ENCODE results near the gene SFTPA1. TPM values are rescaled to one million over a fixed set of nuclear protein-coding genes. Genes with fewer than 3 reads are reported as not detected.
"Not testable (repeated sequence)": the region's sequence is repeated elsewhere in the genome, so short reads cannot be mapped to it uniquely, and the experiment has no call there.

SFTPA1 gene
- total RNA-seq, 1 experiment from 2014 or later, result not detected

- no peak for DNase-seq
- no peak overlapping the region for H3K4me3 Mint-ChIP-seq
- H3K23me2 ChIP-seq (ENCODE audit: insufficient read length, low read depth, low read length, poor library complexity, severe bottlenecking), result no peaks in the 10 kb centered on the region
- H3K18ac ChIP-seq (ENCODE audit: insufficient read length, low read depth, low read length), result no peak overlapping the region
- H3K27me3 Mint-ChIP-seq (ENCODE audit: low read depth), result peaks cover 8% of the 10 kb centered on the region
- no peak overlapping the region for H3K27ac Mint-ChIP-seq
- peaks cover 13 to 17% of the 10 kb centered on the region in 2 experiments for H3K4me1 Mint-ChIP-seq
- H4K91ac ChIP-seq (ENCODE audit: insufficient read length, low read depth, low read length), result no peak overlapping the region
- TF ChIP-seq CTCF (conservative IDR thresholded peaks at IDR 0.05), result no peak
- H4K5ac ChIP-seq (ENCODE audit: insufficient read length, low read depth, low read length), result no peak overlapping the region
- no peak overlapping the region for H3T11ph ChIP-seq (ENCODE audit: low read length)
- H2AK5ac ChIP-seq (ENCODE audit: insufficient read length, low read length), result no peak overlapping the region
- H3K27ac ChIP-seq (ENCODE audit: insufficient read length, low read depth, low read length), result no peak overlapping the region
- no peak overlapping the region for H2BK12ac ChIP-seq (ENCODE audit: insufficient read length, low read depth, low read length)
- H3K9ac ChIP-seq (ENCODE audit: extremely low read depth, insufficient read length, low read length), result no peak overlapping the region
- H3K79me2 ChIP-seq (ENCODE audit: insufficient read depth, low read length), result no peaks in the 10 kb centered on the region
- H4K20me1 ChIP-seq (ENCODE audit: control insufficient read depth, insufficient read depth, insufficient read length), result no peaks in the 10 kb centered on the region
- no peak overlapping the region for H2BK20ac ChIP-seq (ENCODE audit: low read depth, low read length, poor library complexity, severe bottlenecking)
- H2BK5ac ChIP-seq (ENCODE audit: insufficient read length, low read length), result no peak overlapping the region
- H3K56ac ChIP-seq (ENCODE audit: insufficient read length, low read depth, low read length), result no peak overlapping the region
- no peak overlapping the region for H3K4me2 ChIP-seq (ENCODE audit: insufficient read depth, insufficient read length, low read length)
- H2BK120ac ChIP-seq (ENCODE audit: low read depth, low read length, poor library complexity, severe bottlenecking), result no peak overlapping the region
- peaks cover 0 to 3% of the 10 kb centered on the region in 2 experiments; a peak in 1 of 5 replicates for H3K9me3 Mint-ChIP-seq
- H2AFZ ChIP-seq (ENCODE audit: low read length), result no peak overlapping the region
- 0 out of 7 replicates have a peak, but pooled peaks cover 0 to 5% (median 0%) of the 10 kb centered on the region in 3 experiments for H3K36me3 Mint-ChIP-seq (ENCODE audit: insufficient read depth in 1 of 3, low read depth in 3 of 3)
- no peak overlapping the region for H2BK15ac ChIP-seq (ENCODE audit: low read depth, low read length)
- WGBS (ENCODE audit: extremely low coverage, insufficient read length, low lambda C conversion rate), result no CpG with 5 or more reads among the region's 1 CpG
- no peaks in the 10 kb centered on the region for H3K79me1 ChIP-seq (ENCODE audit: insufficient read depth, low read depth, low read length, poor library complexity, severe bottlenecking)
- no peak overlapping the region for H3K14ac ChIP-seq (ENCODE audit: insufficient read depth, low read length)
- no peak overlapping the region for H4K8ac ChIP-seq (replicated peaks; ENCODE audit: insufficient read length, low read depth, low read length)
- H3K4ac ChIP-seq (ENCODE audit: low read depth, low read length), result no peak overlapping the region
- H3K9me3 ChIP-seq (ENCODE audit: control insufficient read depth, low read depth, low read length), result no peaks in the 10 kb centered on the region
- no peak overlapping the region for H3K23ac ChIP-seq (ENCODE audit: insufficient read length, low read depth, low read length)
- no peaks in the 10 kb centered on the region; the same call in 1 of the 2 replicates for H3K4me1 ChIP-seq (ENCODE audit: insufficient read depth, low read length)
- H3K27me3 ChIP-seq (ENCODE audit: insufficient read depth, low read length), result no peaks in the 10 kb centered on the region
These were observed 5.4 kb downstream of the SFTPA1 start for GRCh38 chr10:79616164-79616563.

- not testable (repeated sequence) for H3K56ac ChIP-seq (ENCODE audit: insufficient read length, low read depth, low read length); H4K8ac ChIP-seq (replicated peaks; ENCODE audit: insufficient read length, low read depth, low read length); DNase-seq
These were observed 12.9 kb downstream of the SFTPA1 start for GRCh38 chr10:79623663-79624062.

More at GRCh38 chr10:79623663-79624062, 12.9 kb downstream of the SFTPA1 start:
- H3K4ac ChIP-seq (ENCODE audit: low read depth, low read length); H4K20me1 ChIP-seq (ENCODE audit: control insufficient read depth, insufficient read depth, insufficient read length); H3K23me2 ChIP-seq (ENCODE audit: insufficient read length, low read depth, low read length, poor library complexity, severe bottlenecking); H3K36me3 Mint-ChIP-seq (ENCODE audit: insufficient read depth in 1 of 3, low read depth in 3 of 3); H4K5ac ChIP-seq (ENCODE audit: insufficient read length, low read depth, low read length); H3K79me2 ChIP-seq (ENCODE audit: insufficient read depth, low read length); H3K27me3 Mint-ChIP-seq (ENCODE audit: low read depth); H3K4me2 ChIP-seq (ENCODE audit: insufficient read depth, insufficient read length, low read length); H4K91ac ChIP-seq (ENCODE audit: insufficient read length, low read depth, low read length); H3T11ph ChIP-seq (ENCODE audit: low read length); H3K14ac ChIP-seq (ENCODE audit: insufficient read depth, low read length); H2AK5ac ChIP-seq (ENCODE audit: insufficient read length, low read length); H2BK20ac ChIP-seq (ENCODE audit: low read depth, low read length, poor library complexity, severe bottlenecking); H3K4me1 ChIP-seq (ENCODE audit: insufficient read depth, low read length); H3K18ac ChIP-seq (ENCODE audit: insufficient read length, low read depth, low read length); H2BK15ac ChIP-seq (ENCODE audit: low read depth, low read length); H3K27me3 ChIP-seq (ENCODE audit: insufficient read depth, low read length); H2AFZ ChIP-seq (ENCODE audit: low read length); H2BK12ac ChIP-seq (ENCODE audit: insufficient read length, low read depth, low read length); H3K23ac ChIP-seq (ENCODE audit: insufficient read length, low read depth, low read length); H2BK120ac ChIP-seq (ENCODE audit: low read depth, low read length, poor library complexity, severe bottlenecking); H3K27ac Mint-ChIP-seq; H3K27ac ChIP-seq (ENCODE audit: insufficient read length, low read depth, low read length); H3K9ac ChIP-seq (ENCODE audit: extremely low read depth, insufficient read length, low read length); H3K79me1 ChIP-seq (ENCODE audit: insufficient read depth, low read depth, low read length, poor library complexity, severe bottlenecking); H3K9me3 Mint-ChIP-seq; H3K9me3 ChIP-seq (ENCODE audit: control insufficient read depth, low read depth, low read length); H2BK5ac ChIP-seq (ENCODE audit: insufficient read length, low read length); H3K4me3 Mint-ChIP-seq; H3K4me1 Mint-ChIP-seq: not testable (repeated sequence)
